GM19455 (cell line): ENCODE data around the gene NBAS.

ENCODE experiments used
- ATAC-seq: cut with Tn5 transposase; IDR thresholded peaks from one replicate; pipeline ENCODE4 v1.9.1; 2021; ENCODE audit not compliant: unreplicated experiment

NBAS gene

GRCh38 chr2:15147591-15147990 lies 413.5 kb downstream of the NBAS start:
- ATAC-seq, result no peak

DNA sequence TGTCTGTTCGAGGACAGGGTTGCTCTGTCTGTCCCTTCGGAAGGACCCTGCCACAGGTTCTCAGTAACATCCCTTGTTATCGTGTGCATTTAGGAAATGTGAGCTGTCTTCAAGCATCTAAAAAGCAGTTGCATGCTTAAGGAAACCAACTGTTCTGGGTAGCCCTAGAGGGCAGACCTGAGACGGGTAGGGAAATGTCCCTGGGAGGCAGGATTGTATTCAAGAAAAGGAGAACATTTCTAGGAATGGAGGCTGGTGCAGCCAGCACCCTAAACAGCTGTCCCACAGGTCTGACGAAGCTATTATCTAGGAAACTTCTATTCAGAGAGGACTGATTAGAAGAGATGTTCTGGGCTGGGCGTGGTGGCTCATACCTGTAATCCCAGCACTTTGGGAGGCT lies 414.2 kb downstream of the NBAS start:
- ATAC-seq, result no peak

DNA sequence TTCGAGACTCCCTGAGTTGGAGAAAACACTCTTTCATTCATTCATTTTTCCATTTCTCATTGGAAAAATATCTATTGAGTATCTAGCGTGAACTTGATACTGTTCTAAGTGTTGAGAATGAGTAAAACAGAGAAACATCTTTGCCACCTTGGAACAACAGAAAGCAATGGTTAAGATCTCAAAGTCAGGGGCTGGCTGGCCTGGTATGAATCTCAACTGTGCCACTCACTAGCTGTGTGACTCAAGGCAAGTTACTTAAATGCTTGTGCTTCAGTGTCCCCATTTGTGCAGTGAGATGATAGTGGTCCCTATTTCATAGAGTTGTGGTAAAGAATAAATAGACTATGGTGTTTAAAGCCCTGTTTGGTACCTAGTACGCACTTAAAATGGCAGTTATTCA lies 415.2 kb downstream of the NBAS start:
- no peak for ATAC-seq

DNA sequence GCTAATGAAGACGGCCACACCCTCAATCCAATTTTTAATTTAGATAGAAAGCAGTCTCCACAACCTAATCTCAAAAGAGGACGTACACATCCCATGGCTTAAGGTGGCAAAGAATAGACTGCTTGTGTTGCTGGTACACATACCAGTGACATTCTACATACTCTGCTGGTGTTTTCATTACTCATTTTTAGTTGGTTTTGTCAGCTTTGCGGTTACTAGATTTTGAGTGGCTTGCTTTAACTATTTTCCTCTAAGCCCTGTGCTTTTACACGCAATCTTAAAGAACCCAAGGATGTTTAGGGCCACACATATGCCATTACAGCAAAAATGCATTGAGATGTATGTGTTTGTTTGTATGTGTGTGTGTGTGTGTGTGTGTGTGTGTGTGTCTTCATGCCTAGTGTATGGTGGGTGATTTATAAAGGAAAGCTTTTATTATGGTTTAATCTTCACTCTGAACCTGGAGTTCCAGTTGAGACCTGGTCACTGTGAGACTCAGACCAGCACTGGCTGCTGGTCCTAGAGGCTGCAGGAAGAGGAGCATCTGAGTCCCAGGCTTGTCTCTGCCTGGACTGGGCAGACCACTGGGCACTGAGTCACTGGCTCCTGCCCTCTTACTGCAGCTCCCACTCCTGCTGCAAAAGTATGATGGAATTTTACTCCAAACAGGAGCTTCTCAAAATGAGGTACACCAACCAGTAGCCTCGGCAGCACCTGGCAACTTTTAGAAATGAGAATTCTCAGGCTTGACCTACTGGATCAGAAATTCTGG lies 415.9 kb downstream of the NBAS start:
- no peak for ATAC-seq

GRCh38 chr2:15142069-15142689 lies 419.0 kb downstream of the NBAS start:
- peak; percentile 100 for ATAC-seq

DNA sequence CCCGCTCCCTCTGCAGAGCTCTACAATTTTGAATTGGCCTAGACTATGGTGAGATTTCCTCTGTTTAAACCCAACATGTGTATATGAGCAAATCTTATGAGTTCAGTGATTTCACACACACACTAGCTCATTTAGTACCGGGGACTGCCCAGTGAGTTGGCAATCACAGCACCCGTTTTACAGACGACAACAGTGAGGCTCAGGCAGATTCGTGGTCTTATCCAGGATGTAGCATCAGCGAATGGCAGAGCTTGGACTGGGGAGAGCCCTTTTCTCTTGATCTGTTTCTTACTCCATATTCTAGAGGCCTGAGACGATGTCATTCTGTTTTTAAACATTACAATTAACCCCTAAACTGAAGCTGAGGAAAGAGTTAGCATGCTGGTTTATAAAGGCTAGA lies 419.9 kb downstream of the NBAS start:
- no peak for ATAC-seq

DNA sequence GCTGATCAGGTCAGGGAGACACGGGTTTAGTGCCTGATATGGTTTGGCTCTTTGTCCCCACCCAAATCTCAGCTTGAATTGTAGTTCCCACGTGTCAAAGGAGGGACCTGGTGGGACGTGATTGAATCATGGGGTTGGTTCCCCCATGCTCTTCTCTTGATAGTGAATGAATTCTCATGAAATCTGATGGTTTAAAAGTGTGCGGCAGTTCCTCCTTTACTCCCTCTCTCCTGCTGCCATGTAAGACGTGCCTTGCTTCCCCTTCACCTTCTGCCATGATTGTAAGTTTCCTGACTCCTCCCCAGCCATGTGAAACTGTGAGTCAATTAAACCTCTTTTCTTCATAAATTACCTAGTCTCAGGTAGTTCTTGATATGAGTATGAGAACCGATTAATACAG lies 424.5 kb downstream of the NBAS start:
- ATAC-seq, result no peak

DNA sequence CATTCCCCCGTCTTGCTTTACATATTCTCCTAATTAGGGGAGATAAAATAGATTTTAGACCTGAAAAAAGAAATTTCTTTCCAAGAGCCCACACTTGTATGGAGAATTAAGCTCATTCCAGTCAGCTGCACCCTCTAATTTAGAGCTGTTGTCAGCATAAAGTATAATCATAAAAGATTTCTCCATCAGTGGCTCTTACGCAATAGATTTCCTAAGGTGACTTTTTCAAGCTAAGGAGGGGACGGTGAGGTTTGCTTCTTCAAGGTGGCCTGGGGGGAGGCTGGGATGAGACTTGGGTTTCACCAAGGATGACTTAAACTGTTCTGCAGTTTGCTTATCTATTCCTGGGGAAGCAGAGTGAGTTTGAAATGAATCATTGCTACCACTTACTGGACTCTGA lies 426.2 kb downstream of the NBAS start:
- ATAC-seq, result no peak

DNA sequence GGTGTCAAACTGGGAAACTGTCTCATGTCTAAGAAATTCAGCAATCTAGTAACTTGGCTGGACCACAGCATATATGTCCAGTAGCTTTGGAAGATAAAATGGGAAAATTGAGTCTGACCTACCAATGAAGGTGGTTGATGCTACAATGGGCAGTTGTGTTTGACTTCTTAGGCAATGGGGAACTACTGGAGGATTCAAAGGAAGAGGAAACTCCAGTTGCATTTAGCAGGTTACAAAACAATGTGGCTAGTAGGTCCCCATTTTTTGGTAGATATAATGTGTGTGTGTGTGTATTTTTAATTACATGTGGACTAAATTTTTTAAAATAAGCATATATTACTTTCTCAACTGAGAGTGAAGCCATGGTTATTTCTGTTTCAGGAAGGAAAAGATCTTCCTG lies 427.7 kb downstream of the NBAS start:
- ATAC-seq, result no peak

DNA sequence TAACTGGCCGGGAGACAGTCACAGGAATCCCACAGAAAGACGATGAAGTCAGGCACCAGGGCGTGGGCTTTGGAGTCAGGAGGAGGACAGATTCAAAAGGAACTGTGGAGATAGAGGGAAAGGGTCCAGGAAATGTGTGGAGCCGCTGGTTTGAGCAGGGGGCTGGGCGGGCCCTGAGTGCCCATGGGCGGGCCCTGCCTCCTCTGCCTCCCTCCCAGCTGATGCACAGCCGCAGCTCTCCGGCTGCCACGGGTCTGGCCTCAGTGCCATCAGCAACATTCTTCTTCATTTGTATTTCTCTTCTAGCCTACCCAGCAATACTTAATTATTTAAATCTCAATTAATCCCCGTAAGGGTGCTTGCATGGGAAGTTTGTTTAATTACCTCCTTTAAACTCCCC lies 432.3 kb downstream of the NBAS start:
- ATAC-seq, result no peak

- no peak for ATAC-seq
These were observed 433.3 kb downstream of the NBAS start for GRCh38 chr2:15127876-15128275.

- no peak for ATAC-seq
These were observed 433.8 kb downstream of the NBAS start for GRCh38 chr2:15127301-15127700.

DNA sequence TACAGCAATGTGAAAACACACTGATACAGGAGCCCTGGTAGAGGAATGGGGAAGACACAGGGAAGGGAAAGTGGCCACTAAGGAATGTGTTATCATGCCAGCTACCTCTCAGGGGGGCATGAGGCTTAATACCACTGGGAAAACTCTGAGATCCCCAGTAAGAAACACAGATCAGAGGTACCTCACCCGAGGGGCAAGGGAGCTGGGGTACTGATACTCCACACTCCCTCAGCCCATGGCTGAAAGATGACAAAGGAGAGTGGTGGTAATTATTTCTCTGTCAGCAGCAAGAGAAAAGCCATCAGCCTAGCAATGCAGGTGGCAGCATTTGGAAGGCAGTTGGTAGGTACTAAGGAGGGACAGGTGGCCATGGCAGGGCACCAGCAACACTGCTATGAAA lies 434.8 kb downstream of the NBAS start:
- no peak for ATAC-seq

DNA sequence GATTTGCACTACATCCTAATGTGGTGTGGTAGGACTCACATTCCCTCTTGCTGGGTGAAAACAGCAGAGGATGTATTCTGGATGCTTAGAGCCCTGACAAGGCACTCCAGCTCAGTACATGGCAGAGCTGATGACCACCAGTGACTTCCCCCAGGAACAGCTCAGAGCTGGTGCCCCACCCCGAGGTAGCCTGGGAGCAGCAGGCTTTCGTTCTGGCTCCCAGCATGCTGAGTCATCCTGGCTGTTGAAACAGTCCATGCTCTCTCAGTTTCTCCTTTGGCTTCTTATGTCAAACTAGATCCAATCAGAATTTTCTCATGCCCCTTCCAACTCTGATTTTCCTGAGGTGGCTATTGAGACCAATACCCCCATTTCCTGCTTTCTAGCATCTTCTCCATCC lies 438.2 kb downstream of the NBAS start:
- no peak for ATAC-seq

DNA sequence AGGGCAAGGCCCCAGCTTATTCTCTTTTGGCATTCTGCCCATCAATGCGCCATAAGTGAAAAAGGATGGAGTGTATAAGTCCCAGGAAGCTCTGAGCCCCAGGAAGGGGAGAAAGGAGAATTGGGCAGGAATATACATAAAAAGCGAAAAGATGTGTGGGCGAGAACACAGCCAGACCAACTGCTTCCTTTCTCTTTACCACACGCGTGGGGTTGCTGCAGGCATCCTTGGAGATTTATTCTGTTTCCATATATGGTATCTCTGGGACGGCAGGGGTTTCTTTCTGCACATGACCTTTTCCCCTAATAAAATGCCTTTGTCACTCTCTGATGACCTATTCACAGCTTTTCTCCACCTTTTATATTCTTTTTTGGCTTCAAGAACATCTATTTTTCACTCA lies 440.5 kb downstream of the NBAS start:
- no peak for ATAC-seq

GRCh38 chr2:15119722-15120175 lies 441.4 kb downstream of the NBAS start:
- no peak for ATAC-seq

DNA sequence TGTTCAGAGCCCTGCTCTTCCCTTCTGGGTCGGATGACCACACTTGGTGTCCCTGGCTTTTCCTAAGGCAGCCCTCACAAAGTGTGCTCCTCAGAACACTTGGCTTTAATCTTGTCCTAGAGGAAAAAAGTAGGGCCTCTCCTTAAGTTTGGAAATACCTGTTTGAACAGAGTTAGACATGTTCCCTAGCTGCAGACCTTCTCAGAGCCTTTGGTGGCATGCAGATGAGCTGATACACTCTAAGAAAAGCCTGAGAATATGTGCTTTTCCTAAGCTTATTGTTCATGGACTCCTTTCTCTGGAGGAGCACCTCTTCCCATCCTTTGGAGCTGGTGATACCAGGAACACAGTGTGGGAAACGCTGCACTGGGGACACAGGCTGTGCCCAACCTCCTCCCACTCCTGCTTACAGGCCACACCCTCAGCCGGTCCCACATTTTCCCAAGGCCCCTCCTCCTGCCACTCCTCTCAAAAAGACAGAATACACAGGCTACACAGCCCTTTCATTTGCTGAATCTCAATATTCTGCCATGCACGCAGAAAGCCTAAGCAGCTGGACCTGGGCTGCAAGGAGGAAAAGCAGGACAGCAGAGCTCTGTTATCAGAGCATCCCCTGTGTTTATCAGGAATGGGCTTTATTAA lies 443.6 kb downstream of the NBAS start:
- ATAC-seq, result no peak
